ENCODE measurements around the gene TTBK1.

TTBK1 gene

DNA sequence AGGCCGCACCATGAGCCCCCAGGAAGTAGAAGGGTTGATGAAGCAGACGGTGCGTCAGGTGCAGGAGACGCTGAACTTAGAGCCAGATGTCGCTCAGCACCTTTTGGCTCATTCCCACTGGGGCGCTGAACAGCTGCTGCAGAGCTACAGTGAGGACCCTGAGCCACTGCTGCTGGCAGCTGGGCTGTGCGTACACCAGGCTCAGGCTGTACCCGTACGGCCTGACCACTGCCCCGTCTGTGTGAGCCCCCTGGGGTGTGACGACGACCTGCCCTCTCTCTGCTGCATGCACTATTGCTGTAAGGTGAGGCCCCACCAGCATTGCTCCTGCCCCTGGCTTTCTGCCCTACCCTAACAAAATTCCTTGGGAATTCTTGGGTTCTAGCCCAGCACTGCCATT is 27.1 kb upstream of the TTBK1 start:
- TF ChIP-seq, protein P1, sequence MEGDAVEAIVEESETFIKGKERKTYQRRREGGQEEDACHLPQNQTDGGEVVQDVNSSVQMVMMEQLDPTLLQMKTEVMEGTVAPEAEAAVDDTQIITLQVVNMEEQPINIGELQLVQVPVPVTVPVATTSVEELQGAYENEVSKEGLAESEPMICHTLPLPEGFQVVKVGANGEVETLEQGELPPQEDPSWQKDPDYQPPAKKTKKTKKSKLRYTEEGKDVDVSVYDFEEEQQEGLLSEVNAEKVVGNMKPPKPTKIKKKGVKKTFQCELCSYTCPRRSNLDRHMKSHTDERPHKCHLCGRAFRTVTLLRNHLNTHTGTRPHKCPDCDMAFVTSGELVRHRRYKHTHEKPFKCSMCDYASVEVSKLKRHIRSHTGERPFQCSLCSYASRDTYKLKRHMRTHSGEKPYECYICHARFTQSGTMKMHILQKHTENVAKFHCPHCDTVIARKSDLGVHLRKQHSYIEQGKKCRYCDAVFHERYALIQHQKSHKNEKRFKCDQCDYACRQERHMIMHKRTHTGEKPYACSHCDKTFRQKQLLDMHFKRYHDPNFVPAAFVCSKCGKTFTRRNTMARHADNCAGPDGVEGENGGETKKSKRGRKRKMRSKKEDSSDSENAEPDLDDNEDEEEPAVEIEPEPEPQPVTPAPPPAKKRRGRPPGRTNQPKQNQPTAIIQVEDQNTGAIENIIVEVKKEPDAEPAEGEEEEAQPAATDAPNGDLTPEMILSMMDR (IDR thresholded peaks at IDR 0.05; ENCODE audit: low read depth, low read length), result no peak
- DNase-seq (ENCODE audit: extremely low read depth, low read depth), result no peak

DNA sequence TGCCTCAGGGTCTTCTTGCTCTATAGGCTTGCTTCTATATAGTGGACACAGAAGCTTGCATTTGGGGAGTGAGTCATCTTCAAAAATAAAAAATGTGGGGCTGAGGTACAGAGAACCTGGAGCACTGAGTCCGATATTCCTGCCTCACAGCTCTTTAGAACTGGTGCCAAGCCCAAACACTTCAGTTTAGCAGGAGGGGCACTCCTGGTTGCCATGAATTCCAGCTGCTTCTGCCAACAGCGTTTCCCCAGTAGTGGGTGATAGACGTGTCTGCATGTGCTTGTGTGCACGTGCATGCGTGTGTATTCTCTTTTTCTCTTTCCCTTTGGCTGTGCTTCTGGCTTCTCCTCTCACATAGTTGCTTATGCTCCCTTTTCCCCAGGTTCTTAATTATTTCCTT is 25.9 kb upstream of the TTBK1 start:
- TF ChIP-seq, protein P1 (IDR thresholded peaks at IDR 0.05; ENCODE audit: low read depth, low read length), result no peak
- no peak for DNase-seq (ENCODE audit: extremely low read depth, low read depth)

DNA sequence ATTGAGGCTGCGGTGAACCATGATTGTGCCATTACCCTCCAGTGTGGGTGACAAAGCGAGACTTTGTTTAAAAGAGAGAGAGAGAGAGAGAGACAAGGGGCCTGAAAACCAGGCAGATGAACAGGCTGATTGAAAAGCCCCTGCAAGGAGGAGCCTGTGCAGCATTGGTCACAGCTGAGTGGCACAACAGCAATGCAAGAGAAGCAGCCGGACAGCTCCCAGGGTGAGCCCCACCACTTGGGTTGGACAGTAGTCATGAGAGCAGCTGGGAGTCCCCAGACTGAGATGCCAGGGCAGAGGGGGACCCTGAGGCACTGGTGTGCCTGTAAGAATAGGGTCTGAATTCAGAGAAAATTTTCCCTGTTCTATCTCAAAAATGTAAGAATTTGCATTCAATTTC is 24.2 kb upstream of the TTBK1 start:
- TF ChIP-seq, protein P1 (IDR thresholded peaks at IDR 0.05; ENCODE audit: low read depth, low read length), result no peak
- DNase-seq (ENCODE audit: extremely low read depth, low read depth), result no peak

DNA sequence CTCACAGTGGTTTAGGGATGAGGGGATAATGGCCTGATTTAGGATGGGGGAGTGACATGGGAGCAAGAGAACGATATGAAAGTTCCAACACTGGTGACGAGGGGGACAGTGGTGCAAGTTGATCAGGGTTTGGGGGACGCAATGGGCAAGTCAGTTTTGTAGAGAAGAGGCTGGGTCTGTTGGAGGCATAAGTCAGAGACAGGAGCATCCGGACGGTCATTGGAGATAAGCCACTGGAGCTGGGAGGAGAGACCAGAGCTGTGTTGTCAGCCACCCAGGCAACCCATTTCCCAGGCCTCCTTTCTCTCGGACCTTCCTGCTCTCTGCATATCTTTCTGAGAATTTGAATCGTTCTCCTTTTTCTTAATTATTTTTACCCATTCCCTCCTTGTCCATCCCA is 23.5 kb upstream of the TTBK1 start:
- DNase-seq (ENCODE audit: extremely low read depth, low read depth), result no peak
- TF ChIP-seq, protein P1 (IDR thresholded peaks at IDR 0.05; ENCODE audit: low read depth, low read length), result no peak

DNA sequence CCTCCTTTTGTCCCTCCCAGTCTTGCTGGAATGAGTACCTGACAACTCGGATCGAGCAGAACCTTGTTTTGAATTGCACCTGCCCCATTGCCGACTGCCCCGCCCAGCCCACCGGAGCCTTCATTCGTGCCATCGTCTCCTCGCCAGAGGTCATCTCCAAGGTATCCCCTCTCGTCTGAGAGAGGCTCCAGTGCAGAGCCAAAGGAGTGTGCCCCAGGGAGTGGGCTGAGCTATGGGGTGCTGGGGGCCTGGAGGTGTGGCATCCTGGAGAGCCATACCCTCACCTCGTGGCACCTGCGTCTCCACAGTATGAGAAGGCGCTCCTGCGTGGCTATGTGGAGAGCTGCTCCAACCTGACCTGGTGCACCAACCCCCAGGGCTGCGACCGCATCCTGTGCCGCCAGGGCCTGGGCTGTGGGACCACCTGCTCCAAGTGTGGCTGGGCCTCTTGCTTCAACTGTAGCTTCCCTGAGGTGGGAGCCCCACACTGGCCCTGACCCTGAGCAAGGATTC is 22.8 kb upstream of the TTBK1 start:
- TF ChIP-seq, protein P1 (IDR thresholded peaks at IDR 0.05; ENCODE audit: low read depth, low read length), result no peak
- no peak for DNase-seq (ENCODE audit: extremely low read depth, low read depth)

DNA sequence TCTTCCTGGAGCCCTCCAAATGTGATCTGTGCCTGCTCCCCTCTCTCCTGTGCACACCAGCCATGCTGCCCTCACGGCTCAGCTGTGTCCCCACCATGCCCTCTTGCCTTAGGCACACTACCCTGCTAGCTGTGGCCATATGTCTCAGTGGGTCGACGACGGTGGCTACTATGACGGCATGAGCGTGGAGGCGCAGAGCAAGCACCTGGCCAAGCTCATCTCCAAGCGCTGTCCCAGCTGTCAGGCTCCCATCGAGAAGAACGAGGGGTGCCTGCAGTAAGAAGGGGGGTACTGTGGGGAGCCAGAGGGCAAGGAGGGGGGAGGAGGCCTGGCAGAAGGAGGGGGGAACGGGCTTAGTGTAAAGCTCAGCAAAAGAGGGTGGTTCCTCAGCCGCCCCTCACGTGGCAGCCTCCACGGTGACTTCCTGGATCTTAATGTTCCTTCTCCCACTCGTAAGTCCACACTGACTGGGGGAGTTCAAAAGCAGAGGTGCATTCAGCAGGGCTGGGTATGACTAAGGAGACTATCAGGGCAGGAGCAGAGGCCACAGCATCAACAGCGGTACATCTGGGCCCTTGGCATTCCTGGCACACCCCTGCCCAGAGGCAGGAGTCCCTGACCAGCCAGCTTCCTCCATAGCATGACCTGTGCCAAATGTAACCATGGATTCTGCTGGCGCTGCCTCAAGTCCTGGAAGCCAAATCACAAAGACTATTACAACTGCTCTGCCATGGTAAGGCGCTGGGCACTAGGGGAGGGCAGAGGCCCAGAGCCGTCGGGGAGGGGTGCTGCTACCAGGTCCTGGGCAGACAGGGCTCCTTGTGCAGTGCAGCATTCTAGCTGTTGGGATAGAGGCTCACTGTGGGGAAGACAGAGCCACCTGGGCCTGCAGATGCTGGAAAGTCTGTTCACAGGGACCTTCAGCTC is 22.0 kb upstream of the TTBK1 start:
- no peak for DNase-seq (ENCODE audit: extremely low read depth, low read depth)
- TF ChIP-seq, protein P1 (IDR thresholded peaks at IDR 0.05; ENCODE audit: low read depth, low read length), result no peak

DNA sequence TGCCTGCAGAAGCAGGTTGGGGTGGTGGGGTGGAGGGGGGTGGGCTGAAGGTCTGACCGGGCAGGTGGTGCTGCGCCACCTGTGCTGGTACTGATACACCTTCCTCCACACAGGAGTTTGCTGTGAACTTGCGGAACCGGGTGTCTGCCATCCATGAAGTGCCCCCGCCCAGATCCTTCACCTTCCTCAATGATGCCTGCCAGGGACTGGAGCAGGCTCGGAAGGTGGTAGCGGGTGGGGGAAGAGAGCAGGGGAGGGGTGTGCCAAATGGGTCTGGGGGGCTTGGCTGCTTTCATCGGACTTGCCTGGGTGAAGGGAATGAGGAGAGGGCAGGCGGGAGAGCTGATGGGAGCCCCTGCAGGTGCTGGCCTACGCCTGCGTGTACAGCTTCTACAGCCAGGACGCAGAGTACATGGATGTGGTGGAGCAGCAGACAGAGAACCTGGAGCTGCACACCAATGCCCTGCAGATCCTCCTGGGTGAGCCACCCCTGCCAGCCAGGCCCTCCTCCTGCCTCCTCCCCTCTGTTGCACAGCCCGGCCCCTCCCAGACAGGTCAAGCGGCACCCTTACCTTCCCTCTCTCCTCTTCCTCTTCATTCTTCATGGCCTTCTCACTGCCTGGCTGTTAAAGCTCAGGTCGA is 20.7 kb upstream of the TTBK1 start:
- DNase-seq (ENCODE audit: extremely low read depth, low read depth), result no peak
- TF ChIP-seq, protein P1 (IDR thresholded peaks at IDR 0.05; ENCODE audit: low read depth, low read length), result no peak

Data from AG09319 (cell line).